Measurements from ENCODE around the gene DCP1B.

Gene DCP1B

DNA sequence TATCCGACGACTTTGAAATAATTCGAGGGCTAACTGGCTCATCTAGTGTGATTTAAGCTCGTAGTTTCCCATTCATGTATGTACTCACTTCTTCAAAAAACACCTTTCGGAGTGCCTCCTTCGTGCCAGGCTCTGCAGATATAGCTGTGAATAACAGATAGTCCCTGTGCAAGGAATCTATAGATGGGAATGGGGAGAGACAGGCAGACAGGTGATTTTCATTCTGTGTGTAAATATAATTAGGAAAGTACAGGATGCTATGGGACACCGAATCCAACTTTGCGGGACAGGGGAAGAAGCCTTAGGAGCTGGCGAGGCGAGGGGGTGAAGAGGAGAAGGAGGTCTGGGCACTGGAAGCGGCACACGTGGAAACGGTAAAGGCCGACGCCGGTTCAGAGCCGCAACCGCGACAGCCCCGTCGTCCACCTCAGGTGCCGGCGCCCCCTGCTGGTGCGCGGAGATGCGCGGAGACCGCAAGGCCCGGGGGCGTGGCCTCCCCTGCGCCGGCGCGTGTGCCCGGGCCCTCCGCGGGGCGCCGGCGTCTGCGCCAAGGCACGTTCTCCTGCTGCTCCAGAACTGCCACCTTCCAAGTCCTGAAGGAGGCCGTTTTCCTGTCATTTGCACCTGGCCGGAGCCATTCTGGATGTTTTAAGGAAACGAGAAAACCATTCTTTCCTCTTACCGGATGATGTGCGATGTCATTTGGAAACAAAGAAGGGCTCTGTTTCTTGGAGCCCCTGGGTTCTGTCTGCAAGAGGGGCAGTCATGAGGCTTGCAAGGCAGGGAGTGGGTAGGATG, 30.6 kb upstream of the DCP1B start:
- in situ Hi-C loops (cut with MboI; ENCODE audit: low pct_unique_long_range_greater_than_20kb, low sequenced_read_pairs, unreplicated experiment), result no loop called here
- peak; percentile 92 for DNase-seq (ENCODE audit: low spot score)
- TF ChIP-seq, protein P1, sequence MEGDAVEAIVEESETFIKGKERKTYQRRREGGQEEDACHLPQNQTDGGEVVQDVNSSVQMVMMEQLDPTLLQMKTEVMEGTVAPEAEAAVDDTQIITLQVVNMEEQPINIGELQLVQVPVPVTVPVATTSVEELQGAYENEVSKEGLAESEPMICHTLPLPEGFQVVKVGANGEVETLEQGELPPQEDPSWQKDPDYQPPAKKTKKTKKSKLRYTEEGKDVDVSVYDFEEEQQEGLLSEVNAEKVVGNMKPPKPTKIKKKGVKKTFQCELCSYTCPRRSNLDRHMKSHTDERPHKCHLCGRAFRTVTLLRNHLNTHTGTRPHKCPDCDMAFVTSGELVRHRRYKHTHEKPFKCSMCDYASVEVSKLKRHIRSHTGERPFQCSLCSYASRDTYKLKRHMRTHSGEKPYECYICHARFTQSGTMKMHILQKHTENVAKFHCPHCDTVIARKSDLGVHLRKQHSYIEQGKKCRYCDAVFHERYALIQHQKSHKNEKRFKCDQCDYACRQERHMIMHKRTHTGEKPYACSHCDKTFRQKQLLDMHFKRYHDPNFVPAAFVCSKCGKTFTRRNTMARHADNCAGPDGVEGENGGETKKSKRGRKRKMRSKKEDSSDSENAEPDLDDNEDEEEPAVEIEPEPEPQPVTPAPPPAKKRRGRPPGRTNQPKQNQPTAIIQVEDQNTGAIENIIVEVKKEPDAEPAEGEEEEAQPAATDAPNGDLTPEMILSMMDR (IDR thresholded peaks at IDR 0.05; ENCODE audit: extremely low read depth, insufficient read depth, missing control alignments), result peak; percentile 97

DNA sequence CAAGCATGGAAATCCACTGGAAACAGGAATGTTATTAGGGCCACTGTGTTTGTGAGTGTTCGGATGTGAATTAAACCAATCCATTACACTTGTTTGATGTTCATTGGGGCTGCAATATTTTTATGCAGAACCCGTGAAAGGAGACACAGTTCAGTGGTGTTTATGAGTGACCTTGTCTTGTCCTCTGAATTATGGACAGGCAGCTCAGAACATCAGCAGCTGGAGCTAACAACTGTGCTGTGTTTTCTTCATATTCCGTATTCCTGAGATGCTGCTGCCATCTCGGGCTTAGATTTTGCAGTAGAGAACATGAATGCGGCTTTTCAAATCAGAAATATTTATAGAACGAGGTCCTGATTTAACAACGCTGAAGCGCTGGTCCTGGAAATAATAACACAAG, 28.2 kb upstream of the DCP1B start:
- in situ Hi-C loops (cut with MboI; ENCODE audit: low pct_unique_long_range_greater_than_20kb, low sequenced_read_pairs, unreplicated experiment), result no loop called here
- DNase-seq (ENCODE audit: low spot score), result no peak
- TF ChIP-seq, protein P1 (IDR thresholded peaks at IDR 0.05; ENCODE audit: extremely low read depth, insufficient read depth, missing control alignments), result no peak

DNA sequence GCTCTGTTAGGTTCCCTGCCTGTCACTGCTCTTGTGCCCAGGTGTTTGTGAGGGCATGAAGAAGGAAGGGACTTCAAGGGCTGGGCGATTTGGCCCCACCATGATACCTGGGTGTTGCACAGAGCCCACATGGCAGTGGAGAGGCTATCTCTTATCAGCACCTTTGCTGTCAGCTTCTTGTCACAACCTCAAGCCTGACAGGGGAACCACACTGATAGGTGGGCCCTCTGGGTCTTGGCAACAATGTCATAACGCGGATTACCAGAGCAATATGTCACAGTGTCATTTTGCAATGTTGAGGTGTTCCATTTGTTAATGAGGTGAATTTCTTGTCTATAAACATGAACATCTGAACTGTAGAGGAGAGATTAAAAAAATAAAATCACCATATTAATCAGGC, 25.6 kb upstream of the DCP1B start:
- in situ Hi-C loops (cut with MboI; ENCODE audit: low pct_unique_long_range_greater_than_20kb, low sequenced_read_pairs, unreplicated experiment), result no loop called here
- no peak for DNase-seq (ENCODE audit: low spot score)
- TF ChIP-seq, protein P1 (IDR thresholded peaks at IDR 0.05; ENCODE audit: extremely low read depth, insufficient read depth, missing control alignments), result no peak

DNA sequence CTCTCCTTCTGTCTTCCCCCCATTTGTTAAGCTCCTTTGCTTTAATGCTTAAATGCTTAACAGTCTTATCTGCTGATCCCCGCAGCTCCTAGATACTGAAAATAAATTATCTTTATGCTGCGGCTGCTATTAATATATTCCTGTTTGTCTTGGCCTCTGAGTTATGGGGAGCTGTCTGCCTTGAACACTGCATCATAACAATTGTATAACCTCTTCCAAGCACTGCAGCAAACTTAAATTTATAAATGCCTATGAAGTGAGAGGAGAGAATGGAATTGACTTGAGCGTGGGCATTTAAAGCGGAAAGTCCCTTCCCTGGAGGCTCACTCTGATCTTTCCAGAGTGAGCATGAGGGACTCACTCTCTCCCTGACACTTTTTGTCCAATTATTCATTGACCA, 23.1 kb upstream of the DCP1B start:
- DNase-seq (ENCODE audit: low spot score), result no peak
- TF ChIP-seq, protein P1 (IDR thresholded peaks at IDR 0.05; ENCODE audit: extremely low read depth, insufficient read depth, missing control alignments), result no peak
- in situ Hi-C loops (cut with MboI; ENCODE audit: low pct_unique_long_range_greater_than_20kb, low sequenced_read_pairs, unreplicated experiment), result no loop called here

DNA sequence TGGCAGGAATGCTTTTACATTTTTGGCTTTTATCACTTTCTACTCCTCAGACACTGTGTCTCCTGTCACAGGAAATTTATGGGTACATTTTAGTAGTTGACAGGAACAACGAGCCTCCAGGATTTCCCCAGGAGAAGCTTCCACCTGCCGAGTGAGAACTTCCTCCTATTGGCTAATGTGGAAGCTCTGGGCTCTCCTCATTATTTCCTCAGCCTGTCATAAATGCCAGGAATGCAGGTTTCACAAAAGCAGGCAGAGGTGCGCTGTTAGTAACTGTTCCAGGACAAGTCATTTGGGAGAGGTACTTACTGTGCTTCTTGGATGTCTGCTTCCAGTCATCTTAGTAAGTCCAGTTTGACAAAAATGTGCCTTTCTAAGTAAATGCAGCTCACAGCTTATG, 19.1 kb upstream of the DCP1B start:
- DNase-seq (ENCODE audit: low spot score), result no peak
- TF ChIP-seq, protein P1 (IDR thresholded peaks at IDR 0.05; ENCODE audit: extremely low read depth, insufficient read depth, missing control alignments), result no peak
- in situ Hi-C loops (cut with MboI; ENCODE audit: low pct_unique_long_range_greater_than_20kb, low sequenced_read_pairs, unreplicated experiment), result no loop called here

DNA sequence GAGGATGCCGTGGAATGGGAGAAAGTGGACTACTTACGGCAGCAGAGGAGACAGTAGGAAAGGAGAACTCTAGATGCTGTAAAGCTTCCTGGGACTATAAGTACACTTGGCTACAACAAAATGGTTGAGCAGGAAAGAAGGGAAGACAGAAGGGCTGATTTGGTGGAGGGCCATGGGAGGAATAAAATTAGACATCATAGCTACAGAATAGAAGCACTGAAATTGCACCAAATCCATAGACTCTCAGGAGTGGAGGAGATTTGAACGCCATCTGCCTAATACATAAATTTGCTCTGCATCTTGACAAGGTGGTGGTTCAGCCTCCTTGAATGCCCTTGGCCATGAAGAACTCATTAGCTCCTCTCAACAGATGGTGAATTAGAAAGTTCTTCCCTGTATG, 16.3 kb upstream of the DCP1B start:
- in situ Hi-C loops (cut with MboI; ENCODE audit: low pct_unique_long_range_greater_than_20kb, low sequenced_read_pairs, unreplicated experiment), result no loop called here
- TF ChIP-seq, protein P1 (IDR thresholded peaks at IDR 0.05; ENCODE audit: extremely low read depth, insufficient read depth, missing control alignments), result no peak

More for the DNA sequence above, 16.3 kb upstream of the DCP1B start:
- no peak for DNase-seq (ENCODE audit: low spot score)
